PC-3 (cell line): ENCODE results near the gene TUT7. TPM values are rescaled to one million over a fixed set of nuclear protein-coding genes. Genes with fewer than 3 reads are reported as not detected.

Source experiments
- ATAC-seq: fragments of 200-7000 bp; cut with Tn5 transposase; 2 replicates; pipeline ENCODE4 v1.9.1; 2020; ENCODE audit warnings: mild to moderate bottlenecking, moderate library complexity
- BruUV-seq: library from RNA; stranded (reverse); fragments of 400-500 nt; replicated peaks from 2 replicates; lab custom pipeline; 2021; lab: Mats Ljungman, UMichigan
- CTCF ChIA-PET: fragments of 300-600 bp; sonication (Branson Sonifier 250); formaldehyde crosslinking; loops from one replicate; lab custom pipeline; 2022; ENCODE audit warnings: antibody characterized with exemption; lab: Charles Lee
- POLR2A ChIA-PET: fragments of 300-600 bp; sonication (Branson Sonifier 250); formaldehyde crosslinking; loops from one replicate; lab custom pipeline; 2022; ENCODE audit warnings: antibody characterized with exemption; ENCODE audit not compliant: unreplicated experiment; lab: Charles Lee
- DNase-seq: peaks from one replicate; pipeline ENCODE4 v3.0.0-alpha.2; 2015
- H2AFZ ChIP-seq: fragments of 300-600 bp; sonication (generic); 2 replicates; pipeline ENCODE4 v1.6.0; 2016; ENCODE audit warnings: antibody characterized with exemption, low read length
- H3F3A ChIP-seq: fragments of 300-600 bp; sonication (generic); one replicate; pipeline ENCODE4 v1.6.0; 2017; ENCODE audit warnings: antibody characterized with exemption, low read length, control low read depth, mild to moderate bottlenecking; ENCODE audit not compliant: unreplicated experiment
- H3K27ac ChIP-seq: fragments of 300-600 bp; sonication (generic); 2 replicates; pipeline ENCODE4 v1.5.1; 2016; ENCODE audit warnings: mild to moderate bottlenecking, low read length
- H3K27me3 ChIP-seq: fragments of 300-600 bp; sonication (generic); 2 replicates; pipeline ENCODE4 v1.6.1; 2016; ENCODE audit warnings: low read length, mixed read lengths
- H3K36me3 ChIP-seq: fragments of 300-600 bp; sonication (generic); 2 replicates; pipeline ENCODE4 v1.6.1; 2016; ENCODE audit warnings: low read depth, mixed run types, low read length, mixed read lengths
- H3K4me1 ChIP-seq: fragments of 300-600 bp; sonication (generic); 2 replicates; pipeline ENCODE4 v1.5.1; 2016; ENCODE audit warnings: low read length; ENCODE audit not compliant: insufficient read depth
- H3K4me2 ChIP-seq: fragments of 300-600 bp; sonication (generic); 2 replicates; pipeline ENCODE4 v1.6.0; 2016; ENCODE audit warnings: low read length
- H3K4me3 ChIP-seq: fragments of 300-600 bp; sonication (generic); 2 replicates; pipeline ENCODE4 v1.5.1; 2016; ENCODE audit warnings: mild to moderate bottlenecking, low read length, mixed read lengths
- H3K79me2 ChIP-seq: fragments of 300-600 bp; sonication (generic); 2 replicates; pipeline ENCODE4 v1.6.1; 2017; ENCODE audit warnings: low read length, mixed read lengths
- H3K9ac ChIP-seq: fragments of 300-600 bp; sonication (generic); 2 replicates; pipeline ENCODE4 v1.6.0; 2016; ENCODE audit warnings: mild to moderate bottlenecking, low read length
- H3K9me2 ChIP-seq: fragments of 300-600 bp; sonication (generic); replicated peaks from 2 replicates; pipeline ENCODE4 v1.6.1; 2016; ENCODE audit warnings: mixed run types, low read length, mixed read lengths
- H3K9me3 ChIP-seq: fragments of 300-600 bp; sonication (generic); 2 replicates; pipeline ENCODE4 v1.6.1; 2016; ENCODE audit warnings: low read length, mixed read lengths
- H4K20me1 ChIP-seq: fragments of 300-600 bp; sonication (generic); 2 replicates; pipeline ENCODE4 v1.6.1; 2016; ENCODE audit warnings: low read length, mixed read lengths
- CTCF ChIP-seq: fragments of 300-600 bp; sonication (generic); conservative IDR thresholded peaks from 2 replicates; pipeline ENCODE4 v1.5.1; 2017; ENCODE audit warnings: antibody characterized with exemption, low read depth, mild to moderate bottlenecking, low read length
- EZH2 ChIP-seq: fragments of 300-600 bp; sonication (generic); IDR thresholded peaks from one replicate; pipeline ENCODE4 v1.6.1; 2017; ENCODE audit warnings: antibody characterized with exemption, mild to moderate bottlenecking, low read length; ENCODE audit not compliant: unreplicated experiment
- EZH2phosphoT487 ChIP-seq: fragments of 300-600 bp; sonication (generic); IDR thresholded peaks from 2 replicates; pipeline ENCODE4 v1.6.1; 2018; ENCODE audit warnings: mild to moderate bottlenecking, antibody characterized with exemption, low read length, borderline replicate concordance
- intact Hi-C: fragments of 100-400 bp; cut with micrococcal nuclease; formaldehyde crosslinking; loops from 2 replicates; pipeline ENCODE4 v1.9.0; 2023
- total RNA-seq: library from RNA; depleted of rRNA; stranded (reverse); fragments of >200 nt; gene quantifications from 2 replicates; pipeline ENCODE4 v1.2.3, GENCODE V29; 2014

TUT7 gene
- total RNA-seq, 1 experiment from 2014 or later: 12.3 TPM

DNA sequence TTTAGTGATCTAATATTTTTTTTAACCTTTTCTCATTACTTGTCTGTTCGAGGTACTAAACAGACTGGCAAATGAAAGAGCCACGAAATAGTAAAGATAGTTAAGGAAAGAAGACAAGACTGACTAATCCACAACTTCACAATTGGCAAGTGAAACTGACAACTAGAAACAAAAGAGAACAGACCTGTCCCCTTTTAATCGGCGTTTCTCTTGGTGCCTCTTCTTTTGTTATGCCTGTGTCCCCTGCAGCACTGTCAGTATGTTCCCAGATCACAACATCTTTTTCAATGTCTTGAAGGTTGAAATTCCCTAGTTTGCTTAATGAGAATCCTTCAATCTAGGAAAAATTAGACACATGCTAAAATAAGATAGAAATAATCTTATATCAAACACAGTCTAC, 26.1 kb downstream of the TUT7 start:
- Histone ChIP-seq H2AFZ (no peak overlapping the region), H3K27me3 (no peaks in the 10 kb centered on the region), H3K27ac (no peak overlapping the region), H3K9ac (no peak overlapping the region), H3K36me3 (peaks cover 9% of the 10 kb centered on the region; the same call in 1 of the 2 replicates), H4K20me1 (no peaks in the 10 kb centered on the region), H3K9me2 (no peaks in the 10 kb centered on the region), H3K9me3 (no peaks in the 10 kb centered on the region), H3K79me2 (no peaks in the 10 kb centered on the region), H3F3A (peaks cover 7% of the 10 kb centered on the region), H3K4me1 (peaks cover 12% of the 10 kb centered on the region), H3K4me2 (no peak overlapping the region), H3K4me3 (no peak overlapping the region)
- no TSS peak for BruUV-seq
- DNase-seq: no peak
- ChIA-PET POLR2A (no interaction called here), CTCF (interaction anchor here (0.5 kb wide), 1 partner anchor 192 kb away, joined by 5 read pairs; no protein-coding TSS in a partner anchor)
- no peak for ATAC-seq
- intact Hi-C loops: no loop called here
- TF ChIP-seq CTCF: no peak

GRCh38 chr9:86326536-86326935, 27.7 kb downstream of the TUT7 start:
- POLR2A ChIA-PET: no interaction called here
- Histone ChIP-seq H3K27ac (no peak overlapping the region), H3K27me3 (no peaks in the 10 kb centered on the region), H4K20me1 (no peaks in the 10 kb centered on the region), H3K79me2 (no peaks in the 10 kb centered on the region), H3K4me2 (no peak overlapping the region), H3K4me1 (peaks cover 19% of the 10 kb centered on the region), H3K9me3 (no peaks in the 10 kb centered on the region), H3K9me2 (no peaks in the 10 kb centered on the region), H3K36me3 (peaks cover 17% of the 10 kb centered on the region; the same call in 1 of the 2 replicates), H3K4me3 (no peak overlapping the region), H3K9ac (no peak overlapping the region), H3F3A (peaks cover 7% of the 10 kb centered on the region), H2AFZ (no peak overlapping the region)
- DNase-seq (no peak), ATAC-seq (no peak)
- intact Hi-C loops: no loop called here
- CTCF ChIA-PET: no interaction called here
- no TSS peak for BruUV-seq
- no peak for TF ChIP-seq EZH2phosphoT487
- no peak for TF ChIP-seq CTCF
- no peak for TF ChIP-seq EZH2

- Histone ChIP-seq H3K4me1 (peaks cover 21% of the 10 kb centered on the region), H3K9me3 (no peaks in the 10 kb centered on the region), H3K27me3 (no peaks in the 10 kb centered on the region), H3K4me3 (no peak overlapping the region), H3K79me2 (no peaks in the 10 kb centered on the region), H3K27ac (no peak overlapping the region), H3K36me3 (peaks cover 17% of the 10 kb centered on the region; the same call in 1 of the 2 replicates), H3F3A (peaks cover 7% of the 10 kb centered on the region), H3K9me2 (no peaks in the 10 kb centered on the region), H3K9ac (no peak overlapping the region), H4K20me1 (no peaks in the 10 kb centered on the region), H2AFZ (no peak overlapping the region), H3K4me2 (no peak overlapping the region)
- DNase-seq: no peak
- ChIA-PET POLR2A (no interaction called here), CTCF (no interaction called here)
- no TSS peak for BruUV-seq
- ATAC-seq: no peak
- TF ChIP-seq EZH2: no peak
- no peak for TF ChIP-seq CTCF
- TF ChIP-seq EZH2phosphoT487: no peak
- intact Hi-C loops: loop anchor here (5.0 kb wide), 1 partner anchor 38 kb away; no protein-coding TSS in a partner anchor
Measured at GRCh38 chr9:86324901-86325300, 29.3 kb downstream of the TUT7 start.
